Brain pericyte (primary cell): ENCODE data around the gene PAH.

Source experiments
- DNase-seq: peaks from one replicate; pipeline ENCODE4 v3.0.0-alpha.2; 2012; ENCODE audit warnings: low read depth, low spot score

The PAH gene

DNA sequence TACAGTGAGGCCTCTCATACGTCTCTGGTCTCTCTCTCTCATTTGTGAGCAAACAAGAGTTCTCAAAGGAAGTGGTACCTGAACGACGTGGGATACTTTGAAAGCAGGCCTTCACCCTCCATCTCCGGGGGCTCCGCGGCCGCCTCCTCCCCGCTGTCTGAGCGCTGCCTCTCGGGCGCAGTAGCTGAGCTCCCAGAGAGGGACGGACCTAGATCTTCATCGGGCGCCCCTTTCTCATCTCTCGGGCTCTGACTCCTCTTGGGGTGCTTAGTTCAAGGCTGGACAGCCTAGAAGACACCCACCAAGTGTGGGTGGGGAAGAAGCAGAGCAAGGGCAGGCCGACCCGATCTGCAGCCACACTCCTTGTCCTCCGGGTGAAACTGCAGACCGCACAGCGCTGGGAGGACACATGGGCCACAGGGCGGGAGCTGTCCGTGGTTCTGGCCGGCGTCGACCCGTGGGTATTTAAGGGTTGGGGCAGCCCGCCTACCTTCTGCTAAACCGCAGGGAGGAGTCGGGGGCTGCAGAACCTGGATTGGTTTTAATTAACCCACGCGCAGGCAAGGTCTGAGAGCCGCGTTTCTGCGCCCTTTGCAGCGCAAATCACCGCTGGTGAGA lies 92.7 kb downstream of the PAH start:
- DNase-seq, result no peak

DNA sequence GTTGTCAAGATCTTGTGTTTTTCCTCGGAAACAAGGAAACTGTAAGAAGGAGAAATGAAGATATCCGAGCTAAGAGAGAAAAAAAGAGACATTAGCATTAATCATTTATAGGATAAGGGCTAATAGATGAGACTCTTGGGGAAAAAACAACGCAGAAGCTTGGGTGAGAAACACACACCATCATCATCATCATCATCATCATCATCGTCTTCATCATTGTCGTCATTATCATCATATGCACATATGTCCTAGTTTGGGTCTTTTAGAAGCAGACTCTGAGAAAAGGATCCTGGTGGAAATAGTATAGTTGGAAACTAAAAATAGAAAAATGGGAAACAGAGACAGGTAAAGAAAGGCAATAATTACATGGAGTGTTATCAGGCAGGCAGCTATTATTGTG lies 95.9 kb downstream of the PAH start:
- no peak for DNase-seq

DNA sequence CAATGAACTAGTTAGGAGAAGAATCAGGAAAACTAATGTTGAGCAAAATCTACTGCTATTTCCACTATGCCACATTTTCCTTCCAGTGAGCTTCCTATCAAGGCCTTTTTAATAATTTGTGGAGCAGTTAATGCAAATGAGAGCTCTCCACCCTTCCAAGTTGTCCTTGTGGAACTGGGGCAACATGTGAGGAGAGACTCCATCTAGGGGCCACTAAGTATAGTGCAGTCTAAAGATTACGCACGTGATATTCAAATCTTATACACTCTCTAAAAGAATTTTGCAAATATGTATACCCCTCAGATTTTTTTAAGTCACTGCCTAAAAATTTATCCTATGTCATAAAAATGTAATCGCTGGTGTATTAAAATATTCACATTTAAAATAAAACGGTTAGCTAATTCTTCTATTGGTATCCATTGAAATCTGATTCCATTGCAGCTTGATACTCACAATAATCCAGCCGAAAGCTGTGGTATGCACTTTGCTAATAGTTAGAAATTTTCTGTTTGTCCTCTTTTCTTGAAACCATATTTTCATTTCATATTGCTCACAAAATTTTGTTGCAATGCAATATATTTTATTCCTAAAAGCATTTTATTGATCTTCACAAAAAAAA lies 100.1 kb downstream of the PAH start:
- DNase-seq, result no peak

DNA sequence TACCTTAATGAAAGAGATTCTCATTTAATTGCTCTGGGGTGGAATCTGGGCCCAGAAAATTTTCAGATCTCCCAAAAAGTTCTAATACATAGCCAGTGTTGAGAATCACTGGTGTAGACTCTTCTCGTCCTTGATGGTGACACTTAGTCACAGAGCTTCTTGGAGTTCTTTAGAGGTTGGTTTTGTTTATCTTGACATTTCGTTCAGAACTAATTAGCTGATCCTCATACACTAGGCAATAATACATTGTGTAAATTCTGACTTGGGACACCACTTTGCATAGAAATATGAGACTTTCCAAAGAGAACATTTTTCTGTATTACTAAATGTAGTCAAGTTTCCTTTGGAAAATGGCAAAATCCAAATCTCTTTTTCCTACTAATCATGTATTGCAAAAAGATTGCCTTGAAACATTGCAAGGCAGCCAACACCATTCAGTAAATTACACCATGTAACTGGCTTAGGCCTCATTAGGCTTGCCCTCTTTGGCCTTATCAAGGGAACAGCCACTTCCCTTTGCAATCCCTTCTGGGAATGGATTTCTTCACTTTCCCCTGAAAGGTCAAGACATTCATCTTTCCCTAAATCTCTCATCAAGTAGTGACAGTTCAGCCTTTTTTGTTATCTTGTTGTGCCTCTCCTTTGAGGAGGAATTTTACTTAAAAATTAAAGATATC lies 102.2 kb downstream of the PAH start:
- DNase-seq, result no peak

DNA sequence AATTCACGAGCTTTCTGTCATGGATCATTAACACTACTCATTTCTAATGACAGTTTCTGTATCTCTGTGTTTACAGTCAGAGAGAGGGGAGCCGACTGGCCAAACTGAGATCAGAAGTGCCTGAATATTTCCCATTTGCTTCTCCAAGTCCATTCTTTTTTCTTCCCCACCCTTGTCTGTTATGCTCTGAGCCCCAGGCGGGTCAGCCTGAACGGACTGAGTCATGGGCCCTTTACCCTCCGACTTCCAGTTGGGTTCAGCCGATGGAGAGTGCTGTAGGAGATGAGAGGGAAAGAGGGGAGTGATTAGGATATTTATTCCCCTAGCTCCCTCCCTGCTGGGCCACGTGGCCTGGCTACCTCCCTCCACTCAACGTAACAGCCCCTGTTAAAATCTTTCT lies 104.7 kb downstream of the PAH start:
- DNase-seq, result no peak

DNA sequence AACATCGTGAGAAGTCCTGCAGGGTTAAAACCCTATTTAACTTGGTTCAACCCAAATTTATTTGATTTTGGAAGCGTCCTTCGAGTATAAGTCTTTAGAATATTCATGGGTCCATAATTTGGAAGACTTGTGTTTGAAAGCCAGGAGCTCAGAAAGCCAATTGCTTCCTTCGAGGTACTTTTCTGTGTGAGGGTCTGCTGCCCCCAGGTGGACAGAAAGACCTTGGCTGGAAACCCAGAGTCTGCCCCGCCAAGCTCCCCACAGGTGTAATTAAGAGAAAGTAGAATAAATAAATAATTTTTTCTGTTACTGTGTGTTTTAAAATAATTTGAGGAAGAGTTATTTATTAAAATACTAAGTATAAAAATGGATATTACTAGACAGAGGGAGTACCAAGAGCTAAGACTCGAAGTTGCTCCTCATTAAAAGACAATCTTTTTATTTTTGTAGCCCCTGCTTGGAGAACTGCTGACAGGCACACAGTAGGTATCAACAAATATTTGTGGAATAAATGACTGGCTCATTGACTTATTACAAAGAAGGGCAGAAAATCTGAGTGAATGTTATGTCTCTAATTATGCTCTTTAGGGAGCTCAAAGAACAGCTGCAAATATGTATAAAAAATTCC lies 105.8 kb downstream of the PAH start:
- DNase-seq, result no peak

DNA sequence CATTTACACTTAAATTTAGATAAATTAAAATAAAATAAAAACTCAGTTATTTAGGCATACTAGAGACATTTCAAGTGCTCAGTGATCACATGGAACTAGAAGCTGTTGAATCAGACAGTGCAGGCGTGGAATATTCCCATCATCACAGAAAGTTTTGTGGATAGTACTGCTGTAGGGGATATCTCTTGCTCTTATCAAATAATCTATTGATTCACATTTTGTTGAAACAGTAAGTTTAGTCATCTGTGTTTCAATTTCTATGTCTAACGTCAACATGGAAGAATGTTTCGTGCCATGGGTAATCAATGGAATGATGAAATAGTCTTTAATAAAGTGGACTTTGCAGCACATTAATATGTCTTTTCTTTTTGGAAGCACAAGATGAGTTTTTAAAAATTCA lies 108.6 kb downstream of the PAH start:
- DNase-seq, result no peak

DNA sequence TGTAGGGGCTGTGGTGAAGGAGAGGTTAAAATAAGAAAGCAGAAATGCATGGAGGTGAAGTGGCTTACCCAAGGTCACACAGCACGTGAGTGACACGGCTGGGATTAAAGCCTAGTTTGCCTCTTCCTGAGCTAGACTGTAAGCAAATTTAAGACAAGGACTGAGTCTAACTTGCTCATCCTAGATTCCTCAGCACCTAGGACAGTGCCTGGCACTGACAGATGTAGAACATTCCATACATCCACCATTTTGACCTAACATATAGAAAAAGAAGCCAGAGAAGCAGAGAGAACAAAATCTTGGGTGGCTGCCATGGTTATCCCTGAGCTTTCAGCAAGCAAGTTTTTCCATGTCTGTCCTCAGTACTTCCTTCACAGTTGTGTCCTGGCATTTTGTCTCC lies 110.5 kb downstream of the PAH start:
- DNase-seq, result no peak

DNA sequence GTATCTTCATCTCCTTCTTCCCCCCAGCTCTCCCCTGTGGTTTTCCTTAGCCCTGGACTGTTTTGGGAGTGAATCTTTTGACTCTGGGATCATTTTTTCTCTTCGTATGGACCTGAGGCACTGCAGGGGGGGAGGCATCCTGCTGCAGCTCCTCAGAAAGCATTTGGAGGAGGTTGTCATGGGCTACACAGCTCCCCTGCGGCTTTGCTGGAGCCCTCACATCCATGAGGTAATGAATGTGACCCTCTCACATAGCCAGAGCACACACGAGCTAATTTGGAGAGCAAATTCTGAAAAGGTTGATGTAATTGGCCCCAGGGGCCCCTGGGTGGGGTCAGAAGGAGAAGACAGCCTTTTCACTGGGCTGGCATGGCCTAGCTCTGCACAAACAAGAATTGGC lies 110.9 kb downstream of the PAH start:
- no peak for DNase-seq

DNA sequence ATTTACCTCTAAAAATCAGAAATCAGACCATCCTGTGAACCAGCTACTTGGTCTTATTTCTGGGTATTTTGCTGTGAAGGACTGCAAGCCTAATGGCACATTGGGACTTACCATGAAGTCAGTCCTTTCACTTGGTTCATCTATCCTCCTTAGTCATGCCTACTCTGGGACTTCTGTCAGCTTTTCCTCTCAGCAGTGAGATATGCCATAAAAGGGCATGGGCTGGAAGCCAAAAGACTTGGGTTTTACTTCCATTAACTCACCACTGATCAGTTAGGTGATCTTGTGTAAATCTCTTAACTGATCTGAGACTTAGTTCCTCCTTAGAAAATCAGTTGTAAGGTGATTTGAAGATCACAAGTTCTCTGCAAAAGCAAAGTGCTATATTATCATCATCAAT lies 116.5 kb downstream of the PAH start:
- no peak for DNase-seq

DNA sequence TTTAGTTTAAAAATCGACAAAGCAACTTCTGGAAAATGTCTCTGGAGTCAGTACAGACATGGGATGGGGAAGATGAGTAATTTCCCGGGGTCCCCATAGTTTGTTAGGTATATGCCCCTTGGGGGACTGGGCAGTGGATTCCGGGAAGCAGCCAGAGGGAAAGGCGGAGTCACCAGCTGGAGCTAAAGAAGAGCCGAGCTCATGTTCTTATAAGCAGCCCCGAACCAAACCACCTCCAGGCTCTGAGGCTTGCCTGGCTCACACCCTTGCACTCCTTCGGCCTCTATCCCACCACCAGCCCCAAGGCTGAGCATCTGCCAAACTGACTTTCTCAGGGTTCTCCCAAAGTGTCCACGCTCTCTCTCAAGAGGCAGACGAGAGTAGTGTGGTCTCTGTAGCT lies 117.8 kb downstream of the PAH start:
- no peak for DNase-seq

DNA sequence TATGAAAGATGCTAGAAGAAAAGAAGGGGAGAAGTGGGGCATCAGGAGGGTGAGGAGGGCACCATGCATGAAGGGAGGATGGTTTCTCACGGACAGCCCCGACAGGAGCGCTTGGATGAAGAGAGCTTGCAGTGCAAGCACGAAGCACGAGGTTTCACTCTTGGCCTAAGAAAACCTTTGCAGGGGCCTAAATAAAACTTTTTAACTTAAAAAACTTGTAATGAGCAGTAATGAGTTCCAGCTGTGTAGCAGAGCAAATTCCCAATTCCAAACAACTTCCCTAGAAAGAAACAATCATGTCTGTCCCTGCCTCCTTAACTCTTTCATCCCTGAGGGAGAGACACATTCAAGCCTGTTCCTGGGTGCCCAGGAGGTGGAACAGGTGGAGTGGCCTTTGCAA lies 119.5 kb downstream of the PAH start:
- DNase-seq, result no peak

DNA sequence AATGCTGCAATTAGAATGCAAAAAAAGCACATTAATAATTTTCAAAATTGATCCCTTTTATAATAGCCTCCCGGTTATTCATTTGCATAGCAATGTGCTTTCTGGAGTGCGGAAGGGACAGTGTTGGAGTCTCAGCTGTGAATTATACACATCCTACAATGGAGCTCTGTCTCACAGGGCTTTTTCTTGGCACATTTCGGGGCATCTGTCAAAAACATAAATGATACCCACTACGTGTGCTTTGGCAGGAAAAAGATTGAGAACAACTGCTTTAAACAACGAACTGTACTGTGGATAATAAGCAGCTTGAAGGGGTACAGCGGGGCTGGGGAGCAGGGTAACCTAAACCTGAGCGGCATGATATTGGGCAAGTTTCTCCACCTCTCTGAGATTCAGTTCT lies 123.1 kb downstream of the PAH start:
- DNase-seq, result no peak
